Measurements from ENCODE around the gene UBTD2.
"Not testable (repeated sequence)": the region's sequence is repeated elsewhere in the genome, so short reads cannot be mapped to it uniquely, and the experiment has no call there.

UBTD2 gene

GRCh38 chr5:172291837-172292236 is 8.3 kb upstream of the UBTD2 start:
- DNase-seq: not testable (repeated sequence)

- no peak for DNase-seq
Observed at GRCh38 chr5:172288465-172288864, 4.9 kb upstream of the UBTD2 start.

GRCh38 chr5:172287140-172287539 is 3.6 kb upstream of the UBTD2 start:
- not testable (repeated sequence) for DNase-seq

- DNase-seq: no peak
Observed at GRCh38 chr5:172285226-172286143, 1.9 kb upstream of the UBTD2 start.

GRCh38 chr5:172284611-172284980 is 1.0 kb upstream of the UBTD2 start:
- DNase-seq: no peak

GRCh38 chr5:172283862-172284610 is 472 bp upstream of the UBTD2 start:
- peak; percentile 68 to 75 for DNase-seq

GRCh38 chr5:172282272-172283019 is 1.1 kb downstream of the UBTD2 start:
- no peak for DNase-seq

- DNase-seq: no peak
Observed at GRCh38 chr5:172281346-172281745, 2.2 kb downstream of the UBTD2 start.

- no peak for DNase-seq
Observed at GRCh38 chr5:172280929-172281328, 2.6 kb downstream of the UBTD2 start.

- no peak for DNase-seq
Observed at GRCh38 chr5:172280317-172280716, 3.2 kb downstream of the UBTD2 start.

- DNase-seq: no peak
Observed at GRCh38 chr5:172278356-172278755, 5.2 kb downstream of the UBTD2 start.

- DNase-seq: no peak
Observed at GRCh38 chr5:172276214-172276613, 7.3 kb downstream of the UBTD2 start.

- DNase-seq: peak; percentile 41 to 60
Observed at GRCh38 chr5:172274951-172275753, 8.4 kb downstream of the UBTD2 start.

- DNase-seq: no peak
Observed at GRCh38 chr5:172267943-172268342, 15.6 kb downstream of the UBTD2 start.

- DNase-seq: no peak
Observed at GRCh38 chr5:172266676-172267092, 16.9 kb downstream of the UBTD2 start.

- DNase-seq: no peak
Observed at GRCh38 chr5:172266071-172266675, 17.4 kb downstream of the UBTD2 start.

- DNase-seq: no peak
Observed at GRCh38 chr5:172264815-172265395, 18.7 kb downstream of the UBTD2 start.

GRCh38 chr5:172255444-172255843 is 28.1 kb downstream of the UBTD2 start:
- no peak for DNase-seq

GRCh38 chr5:172252501-172252900 is 31.1 kb downstream of the UBTD2 start:
- no peak for DNase-seq

GRCh38 chr5:172251419-172251818 is 32.1 kb downstream of the UBTD2 start:
- no peak for DNase-seq

GRCh38 chr5:172248637-172249036 is 34.9 kb downstream of the UBTD2 start:
- no peak for DNase-seq

- no peak for DNase-seq
Observed at GRCh38 chr5:172245703-172246125, 37.9 kb downstream of the UBTD2 start.
